Liver (tissue), 9 donors: ENCODE measurements around the gene TRH. TPM values are rescaled to one million over a fixed set of nuclear protein-coding genes. Genes with fewer than 3 reads are reported as not detected.

Experiments used
- DNase-seq: peaks from one replicate; pipeline ENCODE4 v3.0.0-alpha.2; 2017; ENCODE audit warnings: low spot score
- H3K27ac ChIP-seq, 2 donors: one replicate each; pipeline ENCODE4 v1.7.0; 2013; ENCODE audit warnings: inconsistent platforms in 2 of 2, low read length in 2 of 2, control low read depth in 1 of 2, low read depth in 1 of 2, mild to moderate bottlenecking in 1 of 2
- H3K27me3 ChIP-seq, 4 donors: one replicate each; pipeline versions ENCODE4 v1.6.1 to v1.7.0; 2013; ENCODE audit warnings: low read length in 3 of 4, inconsistent platforms in 1 of 4, mild to moderate bottlenecking in 1 of 4, moderate library complexity in 1 of 4; ENCODE audit not compliant: control insufficient read depth in 4 of 4, insufficient read depth in 4 of 4
- H3K36me3 ChIP-seq, 4 donors: one replicate each; pipeline versions ENCODE4 v1.6.1 to v1.7.0; 2013; ENCODE audit warnings: low read length in 3 of 4, mild to moderate bottlenecking in 3 of 4, low read depth in 1 of 4, moderate library complexity in 1 of 4; ENCODE audit not compliant: control insufficient read depth in 4 of 4, insufficient read depth in 3 of 4
- H3K4me1 ChIP-seq, 4 donors: one replicate each; pipeline versions ENCODE4 v1.6.1 to v1.7.0; 2013; ENCODE audit warnings: low read length in 3 of 4, mild to moderate bottlenecking in 3 of 4, moderate library complexity in 1 of 4; ENCODE audit not compliant: control insufficient read depth in 4 of 4, insufficient read depth in 4 of 4
- H3K4me3 ChIP-seq, 3 donors: one replicate each; pipeline versions ENCODE4 v1.6.1 to v1.7.0; 2013; ENCODE audit warnings: low read length in 3 of 3, control low read depth in 1 of 3, low read depth in 1 of 3, mild to moderate bottlenecking in 1 of 3
- H3K9ac ChIP-seq, 2 donors: one replicate each; pipeline ENCODE4 v1.7.0; 2013; ENCODE audit warnings: low read length in 2 of 2, mild to moderate bottlenecking in 2 of 2, moderate library complexity in 2 of 2, control low read depth in 1 of 2, low read depth in 1 of 2
- H3K9me3 ChIP-seq, 4 donors: one replicate each; pipeline versions ENCODE4 v1.6.1 to v1.7.0; 2013; ENCODE audit warnings: low read length in 3 of 4; ENCODE audit not compliant: control insufficient read depth in 4 of 4
- CTCF ChIP-seq: fragments of 150-350 bp; IDR thresholded peaks from 2 replicates; pipeline ENCODE4 v1.5.1; 2017; ENCODE audit warnings: improper control_type of control experiment, low read depth, low read length; ENCODE audit not compliant: missing input control
- EGR1 ChIP-seq, 2 donors: IDR thresholded peaks; 2 replicates each; pipeline ENCODE4 v1.6.1; 2016 to 2018; ENCODE audit warnings: antibody characterized with exemption in 2 of 2, low read depth in 2 of 2
- FOXA1 ChIP-seq: IDR thresholded peaks from 2 replicates; pipeline ENCODE4 v1.6.1; 2016; ENCODE audit warnings: antibody characterized with exemption
- FOXA2 ChIP-seq: IDR thresholded peaks from 2 replicates; pipeline ENCODE4 v1.6.1; 2016; ENCODE audit warnings: antibody characterized with exemption
- GABPA ChIP-seq, 2 donors: IDR thresholded peaks in 1 of 2; conservative IDR thresholded peaks in 1 of 2; 2 replicates each; pipeline ENCODE4 v1.6.1; 2016; ENCODE audit warnings: antibody characterized with exemption in 2 of 2, mild to moderate bottlenecking in 1 of 2, moderate library complexity in 1 of 2
- HNF4A ChIP-seq, 2 donors: conservative IDR thresholded peaks; 2 replicates each; pipeline ENCODE4 v1.6.1; 2016; ENCODE audit warnings: antibody characterized with exemption in 2 of 2, mild to moderate bottlenecking in 2 of 2
- HNF4G ChIP-seq: IDR thresholded peaks from 2 replicates; pipeline ENCODE4 v1.6.1; 2016; ENCODE audit warnings: antibody characterized with exemption
- JUND ChIP-seq, 2 donors: IDR thresholded peaks; 2 replicates each; pipeline ENCODE4 v1.6.1; 2016; ENCODE audit warnings: antibody characterized with exemption in 2 of 2
- NR2F2 ChIP-seq: IDR thresholded peaks from 2 replicates; pipeline ENCODE4 v1.6.1; 2016; ENCODE audit warnings: antibody characterized with exemption
- RAD21 ChIP-seq, 2 donors: IDR thresholded peaks; 2 replicates each; pipeline ENCODE4 v1.6.1; 2016; ENCODE audit warnings: antibody characterized with exemption in 2 of 2, mild to moderate bottlenecking in 2 of 2
- RXRA ChIP-seq, 2 donors: IDR thresholded peaks; 2 replicates each; pipeline ENCODE4 v1.6.1; 2017 to 2018; ENCODE audit warnings: antibody characterized with exemption in 2 of 2, mild to moderate bottlenecking in 1 of 2
- SP1 ChIP-seq: IDR thresholded peaks from 2 replicates; pipeline ENCODE4 v1.6.1; 2018; ENCODE audit warnings: antibody characterized with exemption, mild to moderate bottlenecking
- TAF1 ChIP-seq: conservative IDR thresholded peaks from 2 replicates; pipeline ENCODE4 v1.6.1; 2016; ENCODE audit warnings: antibody characterized with exemption, mild to moderate bottlenecking
- YY1 ChIP-seq: IDR thresholded peaks from 2 replicates; pipeline ENCODE4 v1.6.1; 2016; ENCODE audit warnings: antibody characterized with exemption, mild to moderate bottlenecking
- WGBS: extraction: QIAGEN DNeasy Blood & Tissue Kit; methylation state at CpG from one replicate; pipeline ENCODE4 v1.1.7; 2013; 5-methylcytosine and 5-hydroxymethylcytosine counted together
- polyA plus RNA-seq, 2 donors: library from polyadenylated mRNA; stranded (reverse) in 1 of 2; unstranded in 1 of 2; fragments of 200-250 nt in 1 of 2; fragments of >200 nt in 1 of 2; fragmentation: Nextera tagmentation in 1 of 2; extraction: Ambion mirVana in 1 of 2; gene quantifications; one replicate each; pipeline versions ENCODE4 v1.2.1 to v1.2.3, GENCODE V29; 2013 to 2015
- total RNA-seq, 2 donors: library from RNA; depleted of rRNA; stranded (reverse); fragments of >200 nt; gene quantifications; one replicate each; pipeline ENCODE4 v1.2.3, GENCODE V29; 2014
- TF ChIP-seq, protein P1 (sequence below): IDR thresholded peaks from 2 replicates; pipeline ENCODE4 v1.6.1; 2016; ENCODE audit warnings: antibody characterized with exemption, mild to moderate bottlenecking
- TF ChIP-seq, protein P2 (sequence below): IDR thresholded peaks from 2 replicates; pipeline ENCODE4 v1.6.1; 2016; ENCODE audit warnings: antibody characterized with exemption
- TF ChIP-seq, protein P3 (sequence below): IDR thresholded peaks from 2 replicates; pipeline ENCODE4 v1.6.1; 2016; ENCODE audit warnings: antibody characterized with exemption
- donor health status: healthy.
- donor health status: healthy.
- donor health status: healthy.
- donor health status: healthy.
- donor health status: healthy.

Gene TRH
- total and polyA plus RNA-seq, 4 donors, result 0.28 TPM; not detected in 3

GRCh38 chr3:129953621-129954020 lies 20.9 kb upstream of the TRH start:
- no peak for DNase-seq
- no peak overlapping the region for H3K27ac ChIP-seq
- H3K4me3 ChIP-seq, result no peak overlapping the region
- no peak overlapping the region for H3K9ac ChIP-seq
- TF ChIP-seq HNF4A (conservative IDR thresholded peaks at IDR 0.05), result no peak
- TF ChIP-seq EGR1 (IDR thresholded peaks at IDR 0.05; ENCODE audit: low read depth in 2 of 2), result no peak
- no peak for TF ChIP-seq CTCF
- TF ChIP-seq, protein P1, sequence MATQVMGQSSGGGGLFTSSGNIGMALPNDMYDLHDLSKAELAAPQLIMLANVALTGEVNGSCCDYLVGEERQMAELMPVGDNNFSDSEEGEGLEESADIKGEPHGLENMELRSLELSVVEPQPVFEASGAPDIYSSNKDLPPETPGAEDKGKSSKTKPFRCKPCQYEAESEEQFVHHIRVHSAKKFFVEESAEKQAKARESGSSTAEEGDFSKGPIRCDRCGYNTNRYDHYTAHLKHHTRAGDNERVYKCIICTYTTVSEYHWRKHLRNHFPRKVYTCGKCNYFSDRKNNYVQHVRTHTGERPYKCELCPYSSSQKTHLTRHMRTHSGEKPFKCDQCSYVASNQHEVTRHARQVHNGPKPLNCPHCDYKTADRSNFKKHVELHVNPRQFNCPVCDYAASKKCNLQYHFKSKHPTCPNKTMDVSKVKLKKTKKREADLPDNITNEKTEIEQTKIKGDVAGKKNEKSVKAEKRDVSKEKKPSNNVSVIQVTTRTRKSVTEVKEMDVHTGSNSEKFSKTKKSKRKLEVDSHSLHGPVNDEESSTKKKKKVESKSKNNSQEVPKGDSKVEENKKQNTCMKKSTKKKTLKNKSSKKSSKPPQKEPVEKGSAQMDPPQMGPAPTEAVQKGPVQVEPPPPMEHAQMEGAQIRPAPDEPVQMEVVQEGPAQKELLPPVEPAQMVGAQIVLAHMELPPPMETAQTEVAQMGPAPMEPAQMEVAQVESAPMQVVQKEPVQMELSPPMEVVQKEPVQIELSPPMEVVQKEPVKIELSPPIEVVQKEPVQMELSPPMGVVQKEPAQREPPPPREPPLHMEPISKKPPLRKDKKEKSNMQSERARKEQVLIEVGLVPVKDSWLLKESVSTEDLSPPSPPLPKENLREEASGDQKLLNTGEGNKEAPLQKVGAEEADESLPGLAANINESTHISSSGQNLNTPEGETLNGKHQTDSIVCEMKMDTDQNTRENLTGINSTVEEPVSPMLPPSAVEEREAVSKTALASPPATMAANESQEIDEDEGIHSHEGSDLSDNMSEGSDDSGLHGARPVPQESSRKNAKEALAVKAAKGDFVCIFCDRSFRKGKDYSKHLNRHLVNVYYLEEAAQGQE, result no peak
- TF ChIP-seq SP1, result no peak
- TF ChIP-seq JUND (IDR thresholded peaks at IDR 0.05), result no peak
- TF ChIP-seq FOXA1, result no peak
- TF ChIP-seq RXRA (IDR thresholded peaks at IDR 0.05), result no peak
- TF ChIP-seq, protein P2, sequence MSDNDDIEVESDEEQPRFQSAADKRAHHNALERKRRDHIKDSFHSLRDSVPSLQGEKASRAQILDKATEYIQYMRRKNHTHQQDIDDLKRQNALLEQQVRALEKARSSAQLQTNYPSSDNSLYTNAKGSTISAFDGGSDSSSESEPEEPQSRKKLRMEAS, result no peak
- TF ChIP-seq HNF4G, result no peak
- no peak for TF ChIP-seq RAD21 (IDR thresholded peaks at IDR 0.05)
- TF ChIP-seq YY1, result no peak
- no peak for TF ChIP-seq TAF1
- no peak for TF ChIP-seq NR2F2
- no peaks in the 10 kb centered on the region for H3K9me3 ChIP-seq
- H3K27me3 ChIP-seq, result no peaks in the 10 kb centered on the region
- H3K4me1 ChIP-seq, result no peaks in the 10 kb centered on the region
- no peaks in the 10 kb centered on the region for H3K36me3 ChIP-seq
- WGBS, result 49% methylated on average over 5 of the region's 5 CpGs

GRCh38 chr3:129954514-129954913 lies 20.0 kb upstream of the TRH start:
- Histone ChIP-seq H3K9ac (no peak overlapping the region), H3K4me1 (no peaks in the 10 kb centered on the region), H3K27ac (no peak overlapping the region), H3K27me3 (no peaks in the 10 kb centered on the region), H3K4me3 (no peak overlapping the region), H3K9me3 (no peaks in the 10 kb centered on the region), H3K36me3 (no peaks in the 10 kb centered on the region)
- TF ChIP-seq HNF4G (no peak), TAF1 (no peak), FOXA2 (no peak), SP1 (no peak), FOXA1 (no peak), NR2F2 (no peak), JUND (IDR thresholded peaks at IDR 0.05) (no peak), CTCF (no peak), GABPA (IDR thresholded peaks at IDR 0.05 in 1 of 2, conservative IDR thresholded peaks at IDR 0.05 in 1 of 2) (no peak)
- TF ChIP-seq, protein P1, result no peak
- TF ChIP-seq, protein P3, sequence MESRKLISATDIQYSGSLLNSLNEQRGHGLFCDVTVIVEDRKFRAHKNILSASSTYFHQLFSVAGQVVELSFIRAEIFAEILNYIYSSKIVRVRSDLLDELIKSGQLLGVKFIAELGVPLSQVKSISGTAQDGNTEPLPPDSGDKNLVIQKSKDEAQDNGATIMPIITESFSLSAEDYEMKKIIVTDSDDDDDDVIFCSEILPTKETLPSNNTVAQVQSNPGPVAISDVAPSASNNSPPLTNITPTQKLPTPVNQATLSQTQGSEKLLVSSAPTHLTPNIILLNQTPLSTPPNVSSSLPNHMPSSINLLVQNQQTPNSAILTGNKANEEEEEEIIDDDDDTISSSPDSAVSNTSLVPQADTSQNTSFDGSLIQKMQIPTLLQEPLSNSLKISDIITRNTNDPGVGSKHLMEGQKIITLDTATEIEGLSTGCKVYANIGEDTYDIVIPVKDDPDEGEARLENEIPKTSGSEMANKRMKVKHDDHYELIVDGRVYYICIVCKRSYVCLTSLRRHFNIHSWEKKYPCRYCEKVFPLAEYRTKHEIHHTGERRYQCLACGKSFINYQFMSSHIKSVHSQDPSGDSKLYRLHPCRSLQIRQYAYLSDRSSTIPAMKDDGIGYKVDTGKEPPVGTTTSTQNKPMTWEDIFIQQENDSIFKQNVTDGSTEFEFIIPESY, result no peak
- 44% methylated on average over 2 of the region's 2 CpGs for WGBS
- no peak for DNase-seq
